A673 (cell line): ENCODE data around the gene KLHL33. TPM values are rescaled to one million over a fixed set of nuclear protein-coding genes. Genes with fewer than 3 reads are reported as not detected.

Experiments used
- BruUV-seq: library from RNA; stranded (reverse); fragments of 400-500 nt; replicated peaks from 2 replicates; lab custom pipeline; 2021; lab: Mats Ljungman, UMichigan
- CTCF ChIA-PET: fragments of 300-600 bp; sonication (Branson Sonifier 250); formaldehyde crosslinking; loops from one replicate; lab custom pipeline; 2022; ENCODE audit warnings: antibody characterized with exemption; lab: Charles Lee
- POLR2A ChIA-PET: fragments of 300-600 bp; sonication (Branson Sonifier 250); formaldehyde crosslinking; loops from one replicate; lab custom pipeline; 2022; ENCODE audit warnings: antibody characterized with exemption; ENCODE audit not compliant: low non-redundant PET; lab: Charles Lee
- DNase-seq: peaks from one replicate; pipeline ENCODE4 v3.0.0-alpha.2; 2015; ENCODE audit warnings: low spot score
- H3K27ac ChIP-seq: fragments of 200-600 bp; sonication (generic); 2 replicates; pipeline ENCODE4 v1.5.1; 2016; ENCODE audit warnings: mixed run types, low read depth, mild to moderate bottlenecking, mixed read lengths, antibody characterized with exemption, low read length; ENCODE audit not compliant: poor library complexity, severe bottlenecking
- H3K27me3 ChIP-seq: fragments of 200-600 bp; sonication (generic); replicated peaks from 2 replicates; pipeline ENCODE4 v1.6.1; 2017; ENCODE audit warnings: mixed run types, low read depth, mild to moderate bottlenecking, mixed read lengths, antibody characterized with exemption, low read length; ENCODE audit not compliant: insufficient read depth, poor library complexity
- H3K36me3 ChIP-seq: fragments of 200-600 bp; sonication (generic); 2 replicates; pipeline ENCODE4 v1.6.1; 2016; ENCODE audit warnings: mixed run types, mild to moderate bottlenecking, mixed read lengths, antibody characterized with exemption, low read length; ENCODE audit not compliant: insufficient read depth, poor library complexity, severe bottlenecking
- H3K4me1 ChIP-seq: fragments of 200-600 bp; sonication (generic); 2 replicates; pipeline ENCODE4 v1.6.1; 2017; ENCODE audit warnings: mixed run types, mild to moderate bottlenecking, mixed read lengths, antibody characterized with exemption, low read length; ENCODE audit not compliant: insufficient read depth, poor library complexity, severe bottlenecking
- H3K4me3 ChIP-seq: fragments of 200-600 bp; sonication (generic); 2 replicates; pipeline ENCODE4 v1.5.1; 2016; ENCODE audit warnings: low read depth, mixed run types, mild to moderate bottlenecking, mixed read lengths, low read length; ENCODE audit not compliant: poor library complexity, severe bottlenecking
- H3K9me3 ChIP-seq: fragments of 200-600 bp; sonication (generic); 2 replicates; pipeline ENCODE4 v1.6.1; 2016; ENCODE audit warnings: mixed run types, low read depth, mild to moderate bottlenecking, mixed read lengths, antibody characterized with exemption, low read length; ENCODE audit not compliant: poor library complexity, severe bottlenecking
- CTCF ChIP-seq: fragments of 300-800, 200-600 bp; sonication (generic); conservative IDR thresholded peaks from 2 replicates; pipeline ENCODE4 v1.5.1; 2017; ENCODE audit warnings: low read depth, mild to moderate bottlenecking, antibody characterized with exemption, low read length, moderate library complexity, mixed read lengths
- EZH2 ChIP-seq: fragments of 200-600 bp; sonication (generic); IDR thresholded peaks from 2 replicates; pipeline ENCODE4 v1.6.1; 2017; ENCODE audit warnings: borderline replicate concordance, low read depth, mild to moderate bottlenecking, mixed read lengths, antibody characterized with exemption, low read length; ENCODE audit not compliant: poor library complexity, severe bottlenecking
- intact Hi-C: fragments of 100-400 bp; cut with micrococcal nuclease; formaldehyde crosslinking; loops from one replicate; pipeline ENCODE4 v1.10.0; 2022; ENCODE audit not compliant: unreplicated experiment
- total RNA-seq: library from RNA; stranded (reverse); gene quantifications from 2 replicates; pipeline ENCODE4 v1.2.3, GENCODE V29; 2021

The KLHL33 gene
- total RNA-seq, 1 experiment from 2014 or later, result 0.04 TPM

DNA sequence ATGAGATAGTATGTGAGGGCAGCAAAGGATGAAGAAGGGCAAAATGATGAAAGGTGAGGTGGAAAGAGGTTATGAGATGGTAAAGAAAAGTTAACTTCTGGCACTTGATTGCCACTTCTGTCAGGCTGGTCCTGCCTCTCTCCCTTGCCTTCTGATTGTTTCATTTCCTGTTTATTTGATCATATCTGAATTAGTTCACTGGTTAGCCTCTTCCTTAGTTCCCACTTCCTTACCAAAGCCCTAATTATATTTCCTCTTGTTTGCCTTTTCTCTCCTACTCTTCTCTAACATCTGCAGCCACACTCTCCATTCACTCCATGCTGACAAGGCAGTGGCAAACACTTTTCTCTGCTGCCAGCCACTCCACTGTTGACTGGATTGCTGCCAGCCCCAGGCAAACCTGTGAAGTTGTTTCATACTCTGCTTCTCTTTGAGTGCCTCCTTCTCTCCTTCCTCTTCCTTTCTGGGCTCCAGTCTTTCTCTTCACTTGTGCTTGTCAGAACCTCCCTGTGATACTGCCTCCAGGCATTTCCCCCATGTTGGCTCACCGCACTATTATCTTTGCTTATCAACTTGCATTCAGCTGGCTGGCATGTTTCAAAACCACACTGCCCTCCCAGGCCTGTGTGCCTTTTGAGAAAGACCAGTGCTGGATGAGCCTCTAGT lies 41.4 kb upstream of the KLHL33 start:
- H3K4me1 ChIP-seq, result no peaks in the 10 kb centered on the region
- intact Hi-C loops, result no loop called here
- H3K9me3 ChIP-seq, result no peaks in the 10 kb centered on the region
- H3K4me3 ChIP-seq, result no peak overlapping the region
- no peaks in the 10 kb centered on the region for H3K27me3 ChIP-seq
- no peak for DNase-seq
- BruUV-seq, result no TSS peak
- no peak overlapping the region for H3K27ac ChIP-seq
- POLR2A ChIA-PET, result no interaction called here
- CTCF ChIA-PET, result no interaction called here
- no peak for TF ChIP-seq CTCF
- no peak for TF ChIP-seq EZH2
- H3K36me3 ChIP-seq, result peaks cover 63% of the 10 kb centered on the region

DNA sequence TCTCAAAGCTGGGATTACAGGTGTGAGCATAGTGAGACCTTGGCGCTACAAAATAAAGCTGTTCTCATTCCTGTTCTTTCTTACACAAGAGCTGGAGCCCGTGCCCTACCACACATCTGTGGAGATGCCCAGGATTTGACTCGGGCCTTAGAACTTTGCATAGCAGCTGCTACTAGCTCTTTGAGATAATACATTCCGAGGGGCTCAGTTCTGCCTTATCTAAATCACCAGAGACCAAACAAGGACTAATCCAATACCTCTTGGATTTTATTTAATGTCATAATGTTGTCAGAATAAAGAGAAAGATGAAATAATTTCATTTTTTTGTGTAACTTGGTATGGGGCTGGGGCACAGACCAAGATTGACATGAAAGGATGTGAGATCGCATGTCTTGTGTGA lies 40.8 kb upstream of the KLHL33 start:
- DNase-seq, result no peak
- intact Hi-C loops, result no loop called here
- H3K9me3 ChIP-seq, result no peaks in the 10 kb centered on the region
- BruUV-seq, result no TSS peak
- POLR2A ChIA-PET, result no interaction called here
- CTCF ChIA-PET, result no interaction called here
- H3K4me3 ChIP-seq, result no peak overlapping the region
- peaks cover 3% of the 10 kb centered on the region for H3K4me1 ChIP-seq
- H3K27ac ChIP-seq, result no peak overlapping the region
- H3K27me3 ChIP-seq, result no peaks in the 10 kb centered on the region
- peaks cover 69% of the 10 kb centered on the region for H3K36me3 ChIP-seq
- TF ChIP-seq CTCF, result no peak
- TF ChIP-seq EZH2, result no peak

DNA sequence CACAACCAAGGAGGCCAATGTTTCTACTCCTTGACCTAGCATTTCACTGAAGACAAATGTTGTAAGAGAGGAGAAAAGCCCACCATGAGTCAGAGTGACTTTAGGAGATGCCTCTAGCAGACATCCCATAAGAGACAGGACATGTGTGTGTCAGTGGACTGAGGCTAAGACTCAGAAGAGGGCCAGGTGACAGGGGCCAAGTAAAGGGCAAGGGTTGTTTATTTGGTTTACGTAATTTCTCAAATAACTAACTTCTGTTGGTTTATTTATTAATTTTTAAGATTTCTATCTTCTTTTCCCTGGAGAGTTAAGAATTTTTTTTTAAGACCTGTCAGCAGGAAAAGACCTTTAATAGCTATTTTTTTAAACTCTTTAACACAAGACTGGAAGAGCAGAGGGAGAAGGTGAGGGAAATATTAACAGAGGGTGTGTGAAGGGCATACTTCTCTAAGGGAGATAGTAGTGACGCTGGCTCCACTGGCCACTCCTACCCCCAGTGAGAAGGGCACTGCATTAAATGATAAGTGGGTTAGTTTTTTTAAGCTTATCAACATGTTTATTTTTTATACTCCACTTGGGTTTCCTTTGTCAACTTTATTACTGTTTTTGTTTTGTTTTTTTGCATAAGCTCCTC lies 36.7 kb upstream of the KLHL33 start:
- Histone ChIP-seq H3K27ac (no peak overlapping the region), H3K27me3 (no peaks in the 10 kb centered on the region), H3K9me3 (no peaks in the 10 kb centered on the region), H3K4me1 (peaks cover 9% of the 10 kb centered on the region), H3K36me3 (peaks cover 61% of the 10 kb centered on the region), H3K4me3 (no peak overlapping the region)
- BruUV-seq, result no TSS peak
- CTCF ChIA-PET, result no interaction called here
- POLR2A ChIA-PET, result interaction anchor here (0.7 kb wide), 1 partner anchor 37 kb away, joined by 3 read pairs; no protein-coding TSS in a partner anchor
- TF ChIP-seq EZH2 (no peak), CTCF (no peak)
- DNase-seq, result no peak
- intact Hi-C loops, result no loop called here
